Duodenal mucosa (tissue), 2 donors: ENCODE measurements around the gene TUBB.
"Not testable (repeated sequence)": the region's sequence is repeated elsewhere in the genome, so short reads cannot be mapped to it uniquely, and the experiment has no call there.

Experiments used
- H3K27ac ChIP-seq: one replicate; pipeline ENCODE4 v1.7.0; 2013; ENCODE audit warnings: low read depth, low read length
- H3K27me3 ChIP-seq, 2 donors: one replicate each; pipeline ENCODE4 v1.7.0; 2013; ENCODE audit warnings: low read length in 2 of 2, control low read depth in 1 of 2; ENCODE audit not compliant: insufficient read depth in 2 of 2, control insufficient read depth in 1 of 2
- H3K36me3 ChIP-seq, 2 donors: one replicate each; pipeline ENCODE4 v1.7.0; 2013; ENCODE audit warnings: low read length in 2 of 2, control low read depth in 1 of 2; ENCODE audit not compliant: insufficient read depth in 2 of 2, control insufficient read depth in 1 of 2
- H3K4me1 ChIP-seq, 2 donors: one replicate each; pipeline ENCODE4 v1.7.0; 2013; ENCODE audit warnings: low read length in 2 of 2, control low read depth in 1 of 2; ENCODE audit not compliant: insufficient read depth in 2 of 2, control insufficient read depth in 1 of 2
- H3K4me3 ChIP-seq, 2 donors: one replicate each; pipeline ENCODE4 v1.7.0; 2013; ENCODE audit warnings: low read length in 2 of 2, low read depth in 1 of 2
- H3K9ac ChIP-seq, 2 donors: one replicate each; pipeline ENCODE4 v1.7.0; 2013; ENCODE audit warnings: low read length in 2 of 2, low read depth in 1 of 2
- H3K9me3 ChIP-seq, 2 donors: one replicate each; pipeline ENCODE4 v1.7.0; 2013; ENCODE audit warnings: low read length in 2 of 2, control low read depth in 1 of 2; ENCODE audit not compliant: control insufficient read depth in 1 of 2

Gene TUBB

GRCh38 chr6:30720738-30721197, 616 bp downstream of the TUBB start:
- Histone ChIP-seq H3K4me3 (peak overlapping the region; percentile 83 to 91), H3K9ac (peak overlapping the region; percentile 76 to 94), H3K27me3 (no peaks in the 10 kb centered on the region), H3K9me3 (no peaks in the 10 kb centered on the region), H3K4me1 (peaks cover 18 to 37% of the 10 kb centered on the region in 2 donors), H3K27ac (peak overlapping the region; percentile 84), H3K36me3 (peaks cover 15 to 35% of the 10 kb centered on the region in 2 donors)

- H3K36me3 ChIP-seq: peaks cover 18 to 40% of the 10 kb centered on the region in 2 donors
Measured at GRCh38 chr6:30721198-30722024, 1.3 kb downstream of the TUBB start.

GRCh38 chr6:30722025-30722279, 1.8 kb downstream of the TUBB start:
- Histone ChIP-seq H3K36me3 (peaks cover 18 to 45% of the 10 kb centered on the region in 2 donors), H3K4me1 (peaks cover 13 to 34% of the 10 kb centered on the region in 2 donors), H3K9ac (peak overlapping the region; percentile 57 to 81), H3K4me3 (peak overlapping the region; percentile 77 to 86)
- not testable (repeated sequence) for H3K9me3 ChIP-seq, H3K27ac ChIP-seq, H3K27me3 ChIP-seq

More at GRCh38 chr6:30721198-30722024, 1.3 kb downstream of the TUBB start:
- Histone ChIP-seq H3K9me3 (no peaks in the 10 kb centered on the region), H3K9ac (peak overlapping the region; percentile 76 to 94), H3K27ac (peak overlapping the region; percentile 84), H3K4me3 (peak overlapping the region; percentile 83 to 91), H3K4me1 (peaks cover 17 to 38% of the 10 kb centered on the region in 2 donors), H3K27me3 (no peaks in the 10 kb centered on the region)

GRCh38 chr6:30722280-30723112, 2.3 kb downstream of the TUBB start:
- Histone ChIP-seq H3K27ac (no peak overlapping the region), H3K36me3 (peaks cover 19 to 50% of the 10 kb centered on the region in 2 donors), H3K27me3 (no peaks in the 10 kb centered on the region), H3K9ac (peak overlapping the region in 1 of 2 donors; percentile 61), H3K4me1 (peaks cover 13 to 34% of the 10 kb centered on the region in 2 donors), H3K9me3 (no peaks in the 10 kb centered on the region), H3K4me3 (peak overlapping the region; percentile 77 to 86)

GRCh38 chr6:30723159-30723842, 3.1 kb downstream of the TUBB start:
- peaks cover 13 to 30% of the 10 kb centered on the region in 2 donors for H3K4me1 ChIP-seq
- H3K4me3 ChIP-seq, H3K9me3 ChIP-seq, H3K9ac ChIP-seq, H3K27ac ChIP-seq, H3K27me3 ChIP-seq: not testable (repeated sequence)
- peaks cover 23 to 58% of the 10 kb centered on the region in 2 donors for H3K36me3 ChIP-seq

GRCh38 chr6:30723843-30724741, 3.9 kb downstream of the TUBB start:
- not testable (repeated sequence) for H3K4me3 ChIP-seq, H3K9ac ChIP-seq, H3K27ac ChIP-seq, H3K9me3 ChIP-seq, H3K27me3 ChIP-seq
- Histone ChIP-seq H3K4me1 (peaks cover 11 to 27% of the 10 kb centered on the region in 2 donors), H3K36me3 (peaks cover 23 to 60% of the 10 kb centered on the region in 2 donors)

GRCh38 chr6:30724906-30725667, 4.9 kb downstream of the TUBB start:
- peaks cover 33 to 70% of the 10 kb centered on the region in 2 donors for H3K36me3 ChIP-seq

GRCh38 chr6:30725713-30726505, 5.8 kb downstream of the TUBB start:
- Histone ChIP-seq H3K36me3 (peaks cover 34 to 78% of the 10 kb centered on the region in 2 donors), H3K27me3 (no peaks in the 10 kb centered on the region), H3K9me3 (no peaks in the 10 kb centered on the region), H3K4me1 (peaks cover 14 to 37% of the 10 kb centered on the region in 2 donors), H3K27ac (no peak overlapping the region), H3K4me3 (no peak overlapping the region), H3K9ac (no peak overlapping the region)

More at GRCh38 chr6:30724906-30725667, 4.9 kb downstream of the TUBB start:
- Histone ChIP-seq H3K9me3 (no peaks in the 10 kb centered on the region), H3K27ac (no peak overlapping the region), H3K4me1 (peaks cover 7 to 28% of the 10 kb centered on the region in 2 donors), H3K4me3 (no peak overlapping the region), H3K27me3 (no peaks in the 10 kb centered on the region), H3K9ac (no peak overlapping the region)
